Activated T-cell treated with anti-CD3 and anti-CD28 coated beads, Interleukin-2, amount 50 U/mL, for 1 hour (primary cell): ENCODE data around the gene FHIT.
"Not testable (repeated sequence)": the region's sequence is repeated elsewhere in the genome, so short reads cannot be mapped to it uniquely, and the experiment has no call there.

Experiments
- DNase-seq: peaks from one replicate; pipeline ENCODE4 v3.0.0-alpha.2; 2020

The FHIT gene

DNA sequence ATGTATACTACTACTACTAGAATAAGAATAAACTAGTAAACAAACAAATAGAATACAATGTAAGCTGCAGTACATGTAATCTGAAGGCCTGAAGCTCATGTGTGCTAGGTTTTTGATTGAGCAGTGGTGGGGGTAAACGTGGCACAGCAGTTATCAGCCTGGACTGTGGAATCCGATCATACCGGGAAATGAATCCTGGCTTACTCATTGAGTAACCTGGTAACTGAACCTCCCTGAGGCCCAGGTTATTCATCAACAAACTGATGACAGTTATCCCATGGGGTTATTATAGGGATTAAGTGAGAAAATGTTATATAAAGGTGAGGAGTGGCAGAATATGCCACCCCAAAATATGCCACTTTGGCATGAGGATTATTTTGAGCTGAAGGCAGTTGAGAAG lies 339.1 kb downstream of the FHIT start:
- DNase-seq, result no peak

DNA sequence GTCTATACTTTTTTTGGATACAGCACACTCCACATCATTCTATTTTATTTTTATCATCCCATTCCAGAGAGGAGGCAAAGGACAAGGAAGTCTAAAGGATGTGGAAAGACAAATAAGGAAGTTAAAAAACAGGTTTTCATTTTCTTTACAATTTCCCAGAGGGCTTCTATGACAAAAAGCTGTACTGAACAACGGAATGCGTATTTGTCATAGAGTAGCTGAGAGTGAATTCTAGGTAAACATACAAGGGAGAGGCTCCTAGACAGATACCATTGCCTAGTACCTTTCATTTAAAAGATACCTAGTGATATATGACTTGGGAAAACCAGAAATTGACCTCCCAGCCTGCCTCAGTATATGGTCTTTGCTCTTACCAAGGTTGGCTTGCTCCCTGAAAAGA lies 341.7 kb downstream of the FHIT start:
- DNase-seq, result no peak

DNA sequence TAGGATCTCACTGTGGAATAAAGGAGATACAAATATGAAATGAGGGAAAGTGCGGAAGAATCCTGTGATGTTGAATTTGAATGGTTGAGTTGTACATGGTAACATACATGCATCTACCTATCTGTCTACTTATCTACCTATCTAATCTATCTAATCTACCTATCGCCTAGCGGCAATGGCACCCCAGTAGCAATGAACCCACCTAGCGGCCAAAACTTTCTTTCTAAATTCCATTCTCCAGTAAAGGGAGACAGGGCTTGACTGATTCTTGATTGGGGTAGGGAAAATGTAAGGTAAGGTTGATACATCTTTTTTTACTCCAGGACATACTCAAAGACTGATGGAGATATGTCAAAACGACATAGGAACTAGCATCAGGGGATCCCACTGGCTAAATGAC lies 345.0 kb downstream of the FHIT start:
- no peak for DNase-seq

DNA sequence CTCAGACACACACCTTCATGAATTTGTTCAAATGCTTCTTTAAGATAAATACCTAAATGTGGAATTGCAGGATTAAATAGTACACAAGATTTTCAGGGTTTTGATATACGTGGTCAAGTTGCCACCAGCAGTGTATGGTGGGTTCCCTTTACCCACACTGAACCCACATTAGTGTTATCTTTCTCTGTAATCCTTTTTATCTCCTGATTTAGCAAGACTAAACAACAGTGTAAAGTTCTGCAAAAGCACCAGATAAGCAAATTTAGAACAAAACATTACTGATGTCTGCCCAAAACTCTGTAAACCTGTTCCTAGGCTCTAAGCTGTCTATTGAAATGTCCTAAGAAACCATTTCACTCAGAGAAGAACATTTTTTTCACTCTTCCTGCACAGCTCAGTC lies 352.9 kb downstream of the FHIT start:
- no peak for DNase-seq

DNA sequence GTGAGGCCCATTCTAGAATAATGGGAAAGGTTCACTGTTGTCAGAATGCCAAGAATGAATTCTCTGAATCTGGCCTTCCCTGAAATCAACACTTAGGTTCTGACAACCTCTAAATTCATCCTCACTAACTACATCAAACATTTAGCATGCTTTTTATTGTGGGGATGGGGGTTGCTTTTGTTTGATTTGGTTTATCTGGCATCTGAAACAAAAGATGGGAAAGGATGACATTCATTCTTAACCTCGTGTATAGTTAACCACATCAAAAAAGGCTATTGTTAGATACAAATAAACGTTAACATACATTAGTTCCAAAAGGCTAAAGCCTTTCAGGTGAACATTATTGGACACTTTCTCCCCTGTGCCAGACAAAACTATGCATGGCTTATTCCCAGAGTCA lies 357.3 kb downstream of the FHIT start:
- no peak for DNase-seq

DNA sequence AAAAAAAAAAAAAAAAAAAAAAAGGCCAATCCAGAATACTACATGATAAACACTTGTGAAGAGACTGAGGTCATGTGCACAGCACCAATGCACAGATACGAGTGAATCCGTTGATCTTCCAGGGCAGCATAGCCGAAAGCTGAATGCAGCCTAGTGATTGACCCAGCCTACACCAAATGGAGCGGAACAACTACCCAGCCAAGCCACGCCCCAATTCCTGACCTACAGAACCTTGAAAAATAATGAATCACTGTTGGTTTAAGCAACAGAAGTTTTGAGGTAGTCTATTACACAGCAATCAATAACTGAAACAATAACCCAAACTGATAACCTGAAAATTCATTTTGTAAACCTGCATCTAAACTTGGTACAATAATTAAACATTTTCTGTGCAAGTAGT lies 361.0 kb downstream of the FHIT start:
- no peak for DNase-seq

DNA sequence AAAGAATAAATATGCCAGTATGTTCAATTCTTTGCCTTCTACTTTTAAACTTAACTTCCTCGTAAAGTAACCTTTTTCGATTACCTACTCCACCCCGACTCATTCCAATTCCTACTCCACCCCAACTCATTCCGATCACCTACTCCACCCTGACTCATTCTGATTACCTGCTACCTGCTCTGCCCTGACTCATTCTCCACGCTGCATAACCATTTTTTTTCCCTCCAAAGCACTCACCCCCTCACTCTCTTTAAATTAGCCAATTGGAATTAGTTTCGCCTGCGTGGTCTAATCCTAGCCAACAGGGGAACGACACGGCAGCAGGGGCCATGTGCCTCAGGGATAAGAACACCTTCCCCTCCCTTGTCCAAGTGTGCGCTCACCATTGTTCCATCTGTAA lies 362.3 kb downstream of the FHIT start:
- DNase-seq, result not testable (repeated sequence)

DNA sequence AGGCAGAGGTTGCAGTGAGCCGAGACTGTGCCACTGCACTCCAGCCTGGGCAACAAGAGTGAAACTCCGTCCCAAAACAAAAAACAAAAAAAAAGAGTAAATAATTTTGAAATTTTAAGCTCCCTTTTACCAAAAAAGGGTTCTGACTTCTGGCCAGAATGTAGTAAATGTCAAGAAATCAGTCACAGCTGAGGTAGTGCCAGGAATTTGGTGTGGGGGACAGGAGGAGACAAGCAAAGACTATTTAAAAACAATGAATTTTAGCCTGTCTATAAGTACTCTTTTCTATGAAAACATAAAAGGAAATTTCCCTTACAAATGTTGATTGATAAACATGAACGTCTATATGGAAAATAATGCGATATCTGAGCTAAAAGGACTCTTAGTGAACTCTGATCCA lies 363.7 kb downstream of the FHIT start:
- no peak for DNase-seq

DNA sequence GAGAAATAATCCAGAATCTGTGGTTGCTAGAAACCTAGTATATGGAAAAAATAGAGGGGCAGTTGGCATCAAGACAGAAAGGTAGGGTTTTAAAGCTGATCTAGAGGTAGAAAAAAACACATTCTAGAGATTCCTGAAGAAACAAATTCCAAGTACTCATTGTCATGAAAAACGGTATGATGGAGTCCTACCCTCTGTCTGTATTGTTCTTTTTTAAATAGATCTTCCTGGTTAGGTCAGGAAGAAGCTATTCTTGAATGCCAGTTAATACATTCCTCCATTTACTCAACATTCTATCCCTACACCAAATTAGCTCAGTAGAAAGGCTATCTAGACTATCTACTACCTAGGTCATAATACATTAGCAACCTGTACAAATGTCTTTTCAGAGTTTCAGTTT lies 364.7 kb downstream of the FHIT start:
- DNase-seq, result no peak

DNA sequence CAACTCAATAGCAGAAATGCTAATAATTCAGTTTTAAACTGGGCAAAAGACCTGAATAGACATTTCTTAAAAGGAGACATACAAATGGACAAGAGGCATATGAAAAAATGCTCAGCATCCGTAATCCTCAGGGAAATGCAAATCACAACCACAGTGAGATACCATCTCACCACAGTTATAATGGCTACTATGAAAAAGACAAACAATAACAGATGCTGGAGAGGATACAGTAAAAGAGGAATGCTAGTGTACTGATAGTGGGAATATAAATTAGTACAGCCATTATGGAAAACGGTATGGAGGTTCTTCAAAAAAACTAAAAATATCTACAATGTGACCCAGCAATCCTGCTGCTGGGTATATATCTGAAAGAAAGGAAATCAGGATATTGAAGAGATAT lies 367.2 kb downstream of the FHIT start:
- DNase-seq, result no peak

DNA sequence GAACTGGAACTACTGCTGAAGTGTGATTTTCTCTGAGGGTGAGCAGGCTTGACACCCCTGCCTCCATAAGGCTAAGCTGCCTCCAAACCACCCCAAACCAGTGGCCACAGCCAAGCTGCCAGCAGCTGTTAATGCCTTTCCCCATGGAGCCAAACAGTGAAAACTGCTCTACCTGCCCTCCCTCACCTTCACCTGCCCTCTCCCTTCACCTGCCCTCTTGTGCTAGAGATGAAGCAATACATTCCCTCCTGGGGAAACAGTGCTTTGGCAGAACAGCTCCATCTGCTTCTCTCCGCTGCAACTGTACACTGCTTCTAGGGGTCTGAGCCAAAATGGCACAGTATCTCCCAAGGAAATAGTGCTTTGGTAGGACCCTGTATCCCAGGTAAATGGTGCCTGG lies 374.1 kb downstream of the FHIT start:
- no peak for DNase-seq

DNA sequence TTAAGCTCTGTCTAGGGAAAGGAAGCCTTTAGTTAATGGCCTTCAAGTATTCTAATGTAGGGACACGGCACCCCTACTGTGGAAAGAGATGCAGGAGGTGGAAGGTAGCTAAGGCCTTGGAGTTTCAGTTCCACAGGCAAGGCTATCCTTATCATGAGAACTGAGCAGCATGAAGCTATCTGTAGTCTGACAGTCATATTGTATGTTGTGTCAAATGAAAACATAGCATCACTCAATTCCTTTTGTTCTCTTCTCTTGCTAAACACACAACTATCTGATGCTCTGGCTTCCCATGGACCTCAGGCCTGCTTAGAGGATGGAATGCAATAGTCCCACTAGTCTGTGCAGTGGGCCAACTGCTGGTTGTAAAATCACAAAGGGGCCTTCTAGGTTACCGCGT lies 380.9 kb downstream of the FHIT start:
- DNase-seq, result no peak

DNA sequence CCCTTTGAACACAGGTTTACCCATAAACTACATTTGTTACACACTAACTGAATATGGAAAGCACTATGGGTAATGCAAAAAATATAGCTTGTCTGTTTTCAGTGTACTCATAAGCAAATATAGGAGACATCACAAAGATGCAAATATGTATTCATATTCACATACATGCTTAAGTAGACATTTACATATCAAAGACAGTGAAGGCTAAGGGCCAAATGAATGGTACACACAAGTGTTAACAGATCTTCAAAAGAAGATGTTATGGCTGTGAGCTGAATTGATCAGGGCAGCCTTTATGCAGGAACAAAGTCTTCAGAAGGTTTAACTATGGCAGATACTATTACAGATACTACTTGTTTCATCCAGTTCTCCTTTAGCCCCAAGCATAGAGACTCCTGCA lies 384.1 kb downstream of the FHIT start:
- DNase-seq, result no peak

DNA sequence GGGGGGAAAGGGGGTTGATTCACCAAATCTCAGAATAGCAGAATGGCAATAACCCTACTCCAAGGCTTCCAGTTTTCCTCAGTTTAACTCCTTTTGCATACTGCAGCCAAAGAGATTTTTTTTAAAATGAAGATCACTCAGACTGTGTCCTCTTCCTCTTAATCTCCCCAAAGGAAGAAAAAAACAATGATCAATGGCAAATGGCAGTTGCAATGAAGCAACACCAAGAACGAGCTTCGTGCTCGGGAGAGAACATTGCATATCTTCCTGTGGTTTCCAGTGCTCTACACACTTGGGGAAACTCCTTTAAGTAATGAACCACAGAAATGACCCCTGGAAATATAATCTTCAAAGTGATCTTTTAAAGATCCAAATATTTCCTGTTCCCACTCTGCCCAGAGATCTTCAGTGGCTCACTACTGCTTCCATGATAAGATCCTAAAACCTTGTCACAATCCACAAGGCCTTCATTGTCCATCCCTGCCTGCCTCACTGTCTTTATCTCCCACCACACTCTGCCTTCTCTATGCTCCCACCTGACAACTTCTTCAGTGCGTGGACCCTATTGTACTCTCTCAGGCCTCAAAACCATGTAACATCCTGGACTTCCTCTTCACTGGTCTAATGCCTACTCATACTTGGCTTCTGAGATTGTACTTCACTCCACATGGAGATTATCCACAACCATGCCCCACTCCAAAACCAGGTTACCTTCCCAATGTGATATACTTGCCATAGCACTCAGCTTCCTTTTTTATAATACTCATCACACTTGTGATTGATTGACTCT lies 394.8 kb downstream of the FHIT start:
- DNase-seq, result no peak

DNA sequence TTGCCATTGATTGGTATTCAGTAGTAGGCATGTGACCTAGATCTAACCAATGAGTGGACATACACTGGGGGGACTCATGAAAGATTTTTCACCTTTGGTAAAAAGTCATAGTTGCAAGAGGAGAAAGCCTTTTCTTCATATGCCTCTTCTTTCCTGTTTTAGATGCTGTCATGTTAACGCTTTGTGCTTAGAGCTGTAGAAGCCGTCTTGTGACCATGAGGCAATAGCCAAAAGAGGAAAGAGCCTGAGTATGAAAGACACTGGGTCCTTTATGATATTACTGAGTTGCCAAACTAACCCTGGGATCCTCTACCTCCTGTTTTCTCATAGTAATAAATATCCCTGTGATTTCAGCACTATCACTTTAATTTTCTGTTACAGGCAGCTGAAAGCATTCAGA lies 396.0 kb downstream of the FHIT start:
- no peak for DNase-seq

DNA sequence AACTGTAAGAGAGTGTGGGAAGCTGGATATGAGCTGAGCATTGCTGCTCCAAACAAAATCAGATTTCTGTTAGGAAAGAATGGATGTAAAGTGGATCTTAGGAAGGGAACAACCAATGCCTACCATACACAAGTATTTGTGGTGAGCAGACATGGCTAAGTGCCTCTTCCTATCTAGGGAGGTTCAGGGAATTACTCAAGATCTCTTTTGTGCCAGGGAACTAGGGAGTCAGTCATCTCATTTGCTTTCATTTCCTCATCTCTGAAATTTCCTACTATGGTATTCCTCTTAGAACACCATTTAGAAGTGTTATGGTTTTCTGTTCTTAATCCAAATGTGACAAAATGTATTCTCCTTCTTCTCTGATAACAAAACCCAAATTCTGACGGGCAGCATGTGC lies 396.5 kb downstream of the FHIT start:
- no peak for DNase-seq

DNA sequence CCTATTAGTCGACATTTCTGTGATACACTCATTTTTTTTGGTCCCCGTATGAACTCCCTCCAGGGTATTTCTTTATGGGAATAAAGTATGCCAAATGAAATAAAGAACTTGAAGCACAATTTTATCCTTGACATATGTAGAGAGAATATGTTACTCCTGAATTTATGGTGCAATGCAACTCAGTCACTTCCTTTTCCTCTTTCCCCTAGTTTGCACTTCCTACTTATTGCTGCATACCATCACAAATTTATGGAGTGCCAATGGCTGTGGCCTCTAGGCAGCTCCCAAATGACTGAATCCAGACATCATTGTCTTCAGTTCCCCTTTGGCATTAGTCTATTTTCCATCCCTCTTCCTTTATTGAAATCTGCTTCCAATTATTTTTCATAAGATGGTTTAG lies 403.5 kb downstream of the FHIT start:
- DNase-seq, result no peak

DNA sequence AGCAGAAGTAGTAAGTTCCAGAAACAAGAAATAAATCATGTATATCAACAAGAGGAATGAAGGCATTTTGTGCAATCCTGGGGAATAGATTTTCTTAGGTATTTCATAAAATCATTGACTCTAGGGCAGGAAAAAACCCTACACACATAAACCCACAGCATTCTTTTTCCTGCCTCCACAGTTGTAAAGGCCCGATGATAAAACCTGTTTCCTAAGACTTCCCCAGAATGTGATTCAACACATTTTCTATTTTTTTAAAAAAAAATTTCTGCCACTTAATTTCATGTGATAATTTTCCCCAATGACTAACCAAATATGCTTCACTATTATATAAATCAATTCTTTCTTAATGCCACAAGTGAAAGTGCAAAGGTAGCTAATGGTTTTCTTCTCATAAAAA lies 407.0 kb downstream of the FHIT start:
- no peak for DNase-seq

DNA sequence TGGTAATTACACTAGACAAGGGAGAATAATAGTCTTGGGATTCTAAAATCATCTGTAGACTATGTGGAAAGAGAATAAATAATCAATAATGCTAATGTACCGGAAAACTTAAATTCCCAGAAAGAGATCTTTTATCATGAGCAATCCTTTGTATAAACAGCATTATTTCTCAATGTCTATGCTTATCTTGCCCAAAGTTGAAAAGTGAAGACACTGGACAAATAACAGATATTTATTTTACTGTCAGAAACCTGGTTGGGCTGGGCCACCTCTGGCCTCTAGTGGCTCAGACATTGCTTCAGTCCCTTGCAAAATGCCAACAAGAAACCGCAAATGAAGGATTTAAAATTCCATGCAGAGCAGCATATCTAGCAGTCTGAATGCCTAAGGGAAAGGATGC lies 409.9 kb downstream of the FHIT start:
- DNase-seq, result no peak

DNA sequence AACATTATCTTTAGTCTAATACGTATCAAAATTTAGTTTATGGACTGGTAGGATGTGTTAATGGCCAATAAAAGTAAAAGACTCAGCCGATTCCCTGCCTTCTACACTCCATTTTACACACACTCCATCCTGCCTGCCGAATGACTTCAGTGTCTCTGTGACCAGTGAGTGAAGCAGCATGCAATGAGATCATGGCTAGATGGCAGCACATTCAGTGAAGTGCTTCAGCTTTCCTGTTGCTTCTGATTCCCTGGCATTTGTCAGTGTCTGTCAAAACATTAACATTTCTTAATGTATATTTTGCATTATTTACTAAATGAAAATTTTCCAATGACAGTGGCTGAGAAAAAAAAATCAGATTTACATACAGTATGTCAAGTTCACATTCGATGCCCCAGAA lies 412.0 kb downstream of the FHIT start:
- no peak for DNase-seq

DNA sequence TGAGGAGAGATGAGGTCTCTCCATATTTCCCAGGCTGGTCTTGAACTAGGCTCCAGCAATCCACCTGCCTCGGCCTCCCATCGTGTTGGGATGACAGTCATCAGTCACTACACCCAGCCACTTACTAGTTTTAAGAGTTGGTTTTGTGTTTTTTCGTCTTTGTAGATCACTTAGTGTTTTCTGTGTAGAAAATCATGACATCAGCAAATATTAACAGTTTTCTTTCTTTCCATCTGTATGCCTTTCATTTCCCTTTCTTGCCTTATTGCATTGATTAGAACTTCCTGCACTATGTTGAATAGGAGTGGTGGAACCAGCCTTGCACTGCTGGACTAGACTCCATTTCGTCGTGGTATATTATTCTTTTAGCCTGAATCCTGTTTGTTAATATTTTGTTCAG lies 415.5 kb downstream of the FHIT start:
- no peak for DNase-seq

DNA sequence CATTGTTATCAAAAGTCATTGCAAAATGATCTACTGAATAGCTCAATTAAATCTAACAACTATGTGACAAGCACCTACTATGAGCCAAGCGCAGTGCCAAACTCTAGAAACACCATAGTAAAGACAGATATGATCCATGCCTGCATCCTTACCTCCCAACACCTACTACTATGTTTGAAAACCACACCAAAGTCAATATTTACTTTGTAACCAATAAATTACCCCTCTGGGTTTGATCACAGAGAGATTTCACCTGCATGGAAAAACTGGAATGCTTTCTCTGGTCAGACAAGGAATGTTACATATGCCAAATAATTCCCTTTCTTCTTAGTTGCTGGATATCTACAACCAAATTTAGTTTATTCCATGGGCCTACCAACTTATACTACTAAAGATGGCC lies 422.2 kb downstream of the FHIT start:
- no peak for DNase-seq

DNA sequence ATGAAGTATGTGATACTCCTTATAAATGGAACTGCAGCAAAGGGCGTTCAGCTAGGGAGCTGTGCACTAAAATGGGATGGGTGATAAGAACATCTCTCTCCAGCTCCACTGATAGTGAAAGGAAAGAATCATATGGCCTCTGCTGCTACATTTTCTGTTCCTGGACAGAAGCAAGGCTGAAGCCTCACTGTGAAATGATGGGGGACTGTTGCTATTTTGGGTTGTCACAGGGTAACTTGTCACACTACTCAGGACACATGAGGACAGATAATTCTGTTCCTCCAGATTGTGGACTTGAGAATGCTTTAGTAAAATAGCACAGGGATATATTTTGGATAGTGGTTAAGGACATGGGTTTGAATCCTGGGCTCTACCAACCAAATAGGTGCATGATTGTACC lies 423.6 kb downstream of the FHIT start:
- no peak for DNase-seq

DNA sequence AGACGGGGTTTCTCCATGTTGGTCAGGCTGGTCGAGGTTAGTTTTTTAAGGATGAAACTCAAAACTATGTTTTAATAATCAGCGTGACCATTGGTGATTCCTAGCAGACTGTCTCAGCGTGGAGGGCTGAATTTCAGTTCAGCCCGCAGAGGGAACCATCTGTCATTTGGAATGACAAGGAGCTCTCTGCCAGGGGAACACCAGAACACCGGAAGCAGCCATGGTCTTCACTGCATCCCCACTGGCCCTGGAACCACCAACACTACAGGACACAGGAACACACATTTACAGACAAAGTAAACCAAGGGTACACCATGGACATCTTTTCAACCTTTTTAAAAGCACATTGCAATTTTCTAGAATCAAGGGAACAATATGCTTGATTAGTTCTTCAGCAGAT lies 424.7 kb downstream of the FHIT start:
- DNase-seq, result no peak

DNA sequence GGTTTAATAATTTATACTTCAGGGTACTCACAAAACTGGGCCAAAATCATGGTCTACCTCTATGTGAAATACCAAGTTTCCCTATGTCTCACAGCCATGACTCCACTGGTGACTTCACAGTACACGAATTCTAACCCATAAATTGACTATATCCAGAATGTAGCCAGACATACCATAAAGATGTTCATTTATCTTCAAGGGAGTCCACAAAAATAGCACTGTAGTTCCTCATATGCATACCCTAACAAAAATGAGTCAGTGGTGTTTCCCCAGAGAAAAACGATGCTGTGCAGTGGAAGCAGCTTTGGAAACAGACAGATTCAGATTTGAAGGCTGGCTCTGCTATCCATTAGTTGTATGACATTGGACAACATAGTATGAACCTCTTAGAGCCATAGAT lies 438.8 kb downstream of the FHIT start:
- DNase-seq, result no peak

DNA sequence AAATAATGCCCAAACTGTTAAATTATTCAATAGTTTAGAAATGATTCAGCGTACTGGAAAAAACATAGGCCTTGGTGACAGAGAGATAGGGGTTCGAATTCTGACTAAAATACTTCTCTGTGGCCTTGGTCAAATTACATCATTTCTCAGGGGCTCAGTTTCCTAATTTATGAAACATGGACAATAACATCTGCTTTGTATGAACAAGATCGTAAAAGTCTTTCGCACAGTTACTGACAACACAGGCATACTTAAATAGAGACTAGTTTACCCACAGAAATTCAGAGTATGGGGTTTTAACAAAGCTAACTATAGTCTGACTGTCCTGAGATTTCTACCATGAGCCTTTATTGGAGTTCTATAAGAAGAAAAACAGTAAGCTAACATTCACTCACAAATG lies 440.4 kb downstream of the FHIT start:
- DNase-seq, result no peak
